NCI-H146 (cell line): ENCODE measurements around the gene SLC39A13.

Source experiments
- DNase-seq: peaks from one replicate; lab custom pipeline; 2025; lab: John Stamatoyannopoulos, UW

SLC39A13 gene

DNA sequence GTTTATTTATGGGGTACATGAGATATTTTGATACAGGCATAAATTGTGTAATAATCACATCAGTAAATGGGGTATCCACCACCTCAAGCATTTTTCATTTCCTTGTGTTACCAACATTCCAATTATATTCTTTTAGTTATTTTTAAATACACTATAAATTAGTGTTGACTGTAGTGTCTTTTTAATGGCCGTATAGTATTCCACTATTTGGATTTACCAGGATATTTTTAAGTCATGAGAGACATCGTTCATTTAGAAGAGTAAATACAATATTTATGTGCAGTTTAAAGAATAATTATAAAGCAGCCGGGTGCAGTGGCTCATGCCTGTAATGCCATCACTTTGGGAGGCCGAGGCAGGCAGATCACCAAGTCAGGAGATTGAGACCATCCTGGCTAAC lies 23.9 kb upstream of the SLC39A13 start:
- DNase-seq = no peak

GRCh38 chr11:47387944-47388696 lies 20.3 kb upstream of the SLC39A13 start:
- no peak for DNase-seq

GRCh38 chr11:47388697-47389576 lies 19.5 kb upstream of the SLC39A13 start:
- DNase-seq = no peak

DNA sequence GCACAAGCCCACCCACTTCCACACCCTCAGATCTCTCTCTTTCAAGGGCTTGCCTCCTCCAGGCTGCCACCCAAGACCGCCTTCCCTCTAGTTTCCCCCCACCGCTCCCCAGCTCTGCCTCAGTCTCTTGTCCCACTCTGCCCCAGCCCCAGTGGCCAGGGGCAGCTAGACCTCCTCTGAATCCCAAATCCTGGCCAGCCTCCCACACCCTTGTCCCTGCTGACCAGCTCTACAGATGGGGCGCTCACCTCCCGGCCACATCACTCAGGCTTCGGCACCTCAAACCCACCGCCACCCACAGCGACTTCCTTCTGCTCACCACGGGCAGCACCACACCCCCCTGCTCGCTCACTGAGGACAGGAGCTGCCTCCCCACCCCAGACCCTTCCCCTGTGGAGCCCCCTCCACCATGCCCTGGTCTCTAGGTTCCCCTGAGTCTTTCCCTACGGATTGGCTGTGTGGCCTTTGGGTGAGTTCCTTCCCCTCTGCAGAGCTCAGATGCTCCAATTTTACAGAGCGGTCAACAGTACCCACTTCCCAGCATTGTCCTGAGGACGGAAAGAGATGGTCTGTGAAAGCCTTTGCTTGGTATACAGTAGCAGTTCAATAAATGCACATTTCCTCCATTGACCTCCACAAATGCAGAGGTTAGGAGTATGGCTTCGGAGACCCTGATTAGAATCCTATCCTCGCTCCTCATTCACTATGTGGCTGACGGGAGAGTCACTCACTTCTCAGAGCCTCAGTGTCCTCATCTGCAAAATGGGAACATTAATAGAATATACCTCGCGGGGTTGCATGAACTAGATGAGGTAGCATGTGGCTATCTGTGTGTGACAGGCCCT lies 18.6 kb upstream of the SLC39A13 start:
- DNase-seq = no peak

DNA sequence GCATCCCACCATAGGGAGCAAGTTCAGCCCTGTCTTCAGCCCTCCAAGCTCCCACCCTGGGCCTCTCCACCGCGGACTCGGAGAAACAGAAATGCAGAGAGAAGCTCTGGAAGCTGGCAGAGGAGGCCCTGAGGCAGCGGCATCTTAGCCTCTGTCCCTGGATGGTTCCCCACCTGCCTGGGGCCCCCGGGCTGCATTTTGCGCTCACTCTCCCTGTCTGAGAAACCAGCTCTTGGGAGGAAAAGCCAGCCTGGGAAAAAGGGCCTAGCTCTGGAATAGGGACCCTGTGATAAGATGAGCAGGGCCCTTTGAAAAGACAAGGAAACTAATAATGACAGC lies 18.0 kb upstream of the SLC39A13 start:
- DNase-seq = no peak

GRCh38 chr11:47391077-47391583 lies 17.3 kb upstream of the SLC39A13 start:
- no peak for DNase-seq

DNA sequence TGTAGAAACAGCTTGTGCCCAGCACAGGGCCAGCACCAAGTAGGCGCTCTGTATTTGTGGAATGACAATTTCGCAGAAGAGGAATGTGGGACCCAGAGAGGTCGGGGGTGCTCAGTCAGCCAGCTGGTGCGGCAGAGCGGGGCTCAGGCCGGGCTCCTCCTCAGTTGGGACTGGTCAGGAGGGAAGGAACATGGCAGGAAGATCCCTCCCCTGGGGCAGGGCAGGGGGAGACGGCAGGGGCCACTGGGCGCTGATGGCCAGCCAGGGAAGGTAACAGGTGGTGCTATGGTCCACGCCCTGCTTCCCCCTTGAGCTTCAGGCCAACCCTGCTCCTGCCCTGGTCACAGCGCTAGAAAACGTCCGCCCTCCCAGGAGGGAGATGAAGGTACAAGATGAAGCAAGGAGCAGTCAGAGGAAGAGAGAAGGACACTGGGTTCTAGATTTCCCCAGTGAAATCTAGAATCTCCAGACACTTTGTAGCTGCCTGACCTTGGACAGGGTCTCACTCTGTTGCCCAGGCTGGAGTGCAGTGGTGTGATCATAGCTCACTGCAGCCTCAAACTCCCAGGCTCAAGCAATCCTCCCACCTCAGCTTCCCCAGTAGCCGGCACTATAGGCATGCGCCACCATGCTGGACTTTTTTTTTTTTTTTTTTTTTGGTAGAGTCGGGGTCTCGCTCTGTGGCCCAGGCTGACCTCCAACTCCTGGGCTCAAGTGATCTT lies 16.5 kb upstream of the SLC39A13 start:
- no peak for DNase-seq

- no peak for DNase-seq
Observed at GRCh38 chr11:47392546-47393162, 15.7 kb upstream of the SLC39A13 start.

DNA sequence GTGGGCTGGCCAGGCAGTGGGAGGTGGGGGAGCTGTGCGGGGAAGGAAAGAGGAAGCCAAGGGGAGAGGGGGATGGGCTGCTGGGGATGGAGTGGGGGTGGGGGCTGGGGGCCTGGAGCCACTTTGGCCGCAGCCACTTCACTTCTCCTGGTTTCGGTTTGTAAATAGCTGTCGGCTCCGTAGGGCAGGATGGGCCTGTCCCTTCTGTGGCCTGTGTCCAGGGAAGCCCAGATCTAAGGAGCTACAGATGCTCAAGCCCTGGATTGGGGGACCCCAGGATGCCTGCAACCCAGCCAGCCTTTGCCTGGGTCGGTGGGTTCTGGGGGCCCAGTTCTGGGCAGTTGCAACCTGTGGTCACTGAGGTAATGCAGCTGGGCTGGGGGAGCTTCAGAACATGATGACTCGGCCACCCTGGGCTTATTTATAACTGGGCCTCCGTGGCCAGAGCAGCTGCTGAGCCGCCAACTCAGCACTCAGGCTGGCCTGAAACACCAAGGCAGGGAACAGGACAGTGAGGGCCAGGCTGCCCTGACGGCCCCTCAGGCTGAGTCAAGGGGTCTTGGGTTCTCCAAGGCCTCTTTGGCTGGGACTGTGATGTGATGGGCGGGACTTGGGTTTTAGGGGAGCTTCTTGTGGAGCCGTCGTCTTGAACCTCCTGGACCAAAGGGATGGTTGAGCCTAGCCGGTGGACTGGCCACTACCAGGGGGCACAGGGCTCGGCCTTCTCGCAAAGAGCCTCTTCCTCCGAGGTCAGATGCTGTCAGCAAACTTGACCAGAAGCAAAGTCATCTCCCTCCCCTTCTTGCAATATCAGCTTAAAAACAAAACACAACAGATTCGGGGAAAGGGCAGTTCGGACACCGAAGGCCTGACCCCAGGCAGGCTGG lies 15.0 kb upstream of the SLC39A13 start:
- no peak for DNase-seq

DNA sequence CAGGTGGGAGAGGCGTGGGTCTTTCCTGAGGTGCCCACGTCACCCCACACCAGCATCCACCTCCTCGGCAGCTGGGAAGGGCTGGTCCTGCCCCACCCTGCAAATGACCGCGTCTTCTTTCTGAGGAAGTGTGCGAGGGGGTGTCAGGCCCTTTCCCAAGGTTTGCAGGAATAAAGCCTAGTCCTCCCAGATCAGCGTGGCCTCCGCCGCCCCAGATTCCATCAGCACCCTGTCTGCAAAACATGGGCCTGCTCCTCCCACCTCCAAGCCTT lies 14.4 kb upstream of the SLC39A13 start:
- DNase-seq = no peak

GRCh38 chr11:47394322-47395222 lies 13.8 kb upstream of the SLC39A13 start:
- DNase-seq = no peak

- DNase-seq = no peak
Observed at GRCh38 chr11:47395223-47396048, 13.0 kb upstream of the SLC39A13 start.

GRCh38 chr11:47396049-47396320 lies 12.4 kb upstream of the SLC39A13 start:
- DNase-seq = no peak

GRCh38 chr11:47398011-47398410 lies 10.4 kb upstream of the SLC39A13 start:
- DNase-seq = no peak

- DNase-seq = no peak
Observed at GRCh38 chr11:47398551-47398950, 9.8 kb upstream of the SLC39A13 start.

GRCh38 chr11:47399860-47400767 lies 8.3 kb upstream of the SLC39A13 start:
- DNase-seq = peak; percentile 38

DNA sequence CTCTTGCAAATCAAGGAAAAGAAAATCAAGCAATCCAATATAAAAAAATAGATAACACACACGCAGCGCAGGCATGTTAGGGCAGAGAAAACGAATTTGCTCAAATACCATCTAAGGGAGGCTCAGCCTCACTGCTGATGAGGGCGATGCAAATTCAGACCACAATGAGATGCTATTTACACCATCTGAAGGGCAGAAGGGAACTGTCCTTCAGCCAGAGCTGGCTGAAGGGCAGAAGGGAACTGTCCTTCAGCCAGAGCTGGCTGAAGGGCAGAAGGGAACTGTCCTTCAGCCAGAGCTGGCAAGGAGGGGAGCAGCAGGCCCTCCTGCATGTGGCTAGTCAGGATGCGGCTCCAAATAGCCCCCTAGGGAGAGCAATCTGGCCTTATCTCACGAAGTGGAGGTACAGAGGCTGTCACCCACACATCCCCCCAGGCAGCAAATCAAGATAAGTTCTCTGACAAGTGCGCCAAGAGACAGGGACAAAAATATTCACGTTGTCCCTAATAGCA lies 7.6 kb upstream of the SLC39A13 start:
- peak; percentile 46 for DNase-seq
